AG04450 (cell line): ENCODE data around the gene PACSIN2. TPM values are rescaled to one million over a fixed set of nuclear protein-coding genes. Genes with fewer than 3 reads are reported as not detected.
"Not testable (repeated sequence)": the region's sequence is repeated elsewhere in the genome, so short reads cannot be mapped to it uniquely, and the experiment has no call there.

Source experiments
- CTCF ChIA-PET: fragments of 300-600, 350-600 bp; formaldehyde crosslinking; extraction: SDS; loops from one replicate; lab custom pipeline; 2022; ENCODE audit warnings: antibody characterized with exemption, inconsistent platforms; lab: Charles Lee
- POLR2A ChIA-PET: fragments of 350-600 bp; formaldehyde crosslinking; extraction: SDS; loops from one replicate; lab custom pipeline; 2021; ENCODE audit warnings: antibody characterized with exemption, inconsistent platforms; lab: Yijun Ruan, JAX
- DNase-seq: peaks from one replicate; pipeline ENCODE4 v3.0.0-alpha.2; 2011; ENCODE audit warnings: low read depth, low spot score
- H3K27ac ChIP-seq: one replicate; pipeline ENCODE4 v1.5.1; 2012; ENCODE audit warnings: low read depth, low read length, control low read depth
- H3K27me3 ChIP-seq: one replicate; pipeline ENCODE4 v1.6.0; 2012; ENCODE audit warnings: low read length; ENCODE audit not compliant: control insufficient read depth, insufficient read depth
- H3K4me3 ChIP-seq: 2 replicates; pipeline ENCODE4 v1.5.1; 2011; ENCODE audit warnings: mild to moderate bottlenecking, low read depth, low read length, control low read depth
- H3K9me3 ChIP-seq: 2 replicates; pipeline ENCODE4 v1.5.1; 2012; ENCODE audit warnings: low read length; ENCODE audit not compliant: control insufficient read depth, insufficient read depth
- CTCF ChIP-seq: IDR thresholded peaks from 2 replicates; pipeline ENCODE4 v1.5.1; 2011; ENCODE audit warnings: low read depth, low read length, control low read depth, inconsistent platforms
- polyA plus RNA-seq: library from polyadenylated mRNA; depleted of rRNA; stranded (reverse); fragments of >200 nt; gene quantifications from 2 replicates; pipeline ENCODE4 v1.2.3, GENCODE V29; 2011

Gene PACSIN2
- polyA plus RNA-seq, 1 experiment = 59.6 TPM

- POLR2A ChIA-PET = interaction anchor here (0.7 kb wide), 1 partner anchor 56 kb away, joined by 3 read pairs; no protein-coding TSS in a partner anchor
- no peak for TF ChIP-seq CTCF
- Histone ChIP-seq H3K4me3 (no peak overlapping the region), H3K27ac (peak overlapping the region; percentile 12), H3K27me3 (no peaks in the 10 kb centered on the region), H3K9me3 (no peaks in the 10 kb centered on the region)
- DNase-seq = no peak
- CTCF ChIA-PET = no interaction called here
These were observed 76.0 kb downstream of the PACSIN2 start for GRCh38 chr22:42938976-42939375.

GRCh38 chr22:42938449-42938848 lies 76.5 kb downstream of the PACSIN2 start:
- Histone ChIP-seq H3K9me3 (no peaks in the 10 kb centered on the region), H3K4me3 (no peak overlapping the region), H3K27me3 (no peaks in the 10 kb centered on the region), H3K27ac (no peak overlapping the region)
- DNase-seq = no peak
- no peak for TF ChIP-seq CTCF
- CTCF ChIA-PET = no interaction called here
- POLR2A ChIA-PET = no interaction called here

- ChIA-PET POLR2A (no interaction called here), CTCF (no interaction called here)
- Histone ChIP-seq H3K27ac (peak overlapping the region; percentile 65), H3K9me3 (no peaks in the 10 kb centered on the region), H3K27me3 (no peaks in the 10 kb centered on the region), H3K4me3 (no peak overlapping the region)
- DNase-seq = no peak
- no peak for TF ChIP-seq CTCF
These were observed 77.6 kb downstream of the PACSIN2 start for GRCh38 chr22:42937164-42937843.

- H3K4me3 ChIP-seq, DNase-seq, CTCF ChIA-PET, H3K27ac ChIP-seq, H3K27me3 ChIP-seq, H3K9me3 ChIP-seq, POLR2A ChIA-PET: not testable (repeated sequence)
These were observed 78.3 kb downstream of the PACSIN2 start for GRCh38 chr22:42936680-42937079.

- H3K9me3 ChIP-seq = no peaks in the 10 kb centered on the region
- H3K4me3 ChIP-seq = no peak overlapping the region
- DNase-seq = no peak
- CTCF ChIA-PET = no interaction called here
- POLR2A ChIA-PET = interaction anchor here (1.2 kb wide), 1 partner anchor 25 kb away, joined by 3 read pairs; no protein-coding TSS in a partner anchor
- TF ChIP-seq CTCF = no peak
- no peaks in the 10 kb centered on the region for H3K27me3 ChIP-seq
- H3K27ac ChIP-seq = peak overlapping the region; percentile 82
These were observed 80.6 kb downstream of the PACSIN2 start for GRCh38 chr22:42934338-42934737.
